Stimulated activated CD4-positive, alpha-beta T cell treated with anti-CD3 and anti-CD28 coated beads, Interleukin-1b, Interleukin-23, amount 100 ng/mL, for 48 hours (primary cell): Measurements from ENCODE around the gene LHX1.

ENCODE experiments used
- DNase-seq: peaks from one replicate; pipeline ENCODE4 v3.0.0-alpha.2; 2020

Gene LHX1

GRCh38 chr17:36939802-36940312 lies 2.6 kb downstream of the LHX1 start:
- no peak for DNase-seq

DNA sequence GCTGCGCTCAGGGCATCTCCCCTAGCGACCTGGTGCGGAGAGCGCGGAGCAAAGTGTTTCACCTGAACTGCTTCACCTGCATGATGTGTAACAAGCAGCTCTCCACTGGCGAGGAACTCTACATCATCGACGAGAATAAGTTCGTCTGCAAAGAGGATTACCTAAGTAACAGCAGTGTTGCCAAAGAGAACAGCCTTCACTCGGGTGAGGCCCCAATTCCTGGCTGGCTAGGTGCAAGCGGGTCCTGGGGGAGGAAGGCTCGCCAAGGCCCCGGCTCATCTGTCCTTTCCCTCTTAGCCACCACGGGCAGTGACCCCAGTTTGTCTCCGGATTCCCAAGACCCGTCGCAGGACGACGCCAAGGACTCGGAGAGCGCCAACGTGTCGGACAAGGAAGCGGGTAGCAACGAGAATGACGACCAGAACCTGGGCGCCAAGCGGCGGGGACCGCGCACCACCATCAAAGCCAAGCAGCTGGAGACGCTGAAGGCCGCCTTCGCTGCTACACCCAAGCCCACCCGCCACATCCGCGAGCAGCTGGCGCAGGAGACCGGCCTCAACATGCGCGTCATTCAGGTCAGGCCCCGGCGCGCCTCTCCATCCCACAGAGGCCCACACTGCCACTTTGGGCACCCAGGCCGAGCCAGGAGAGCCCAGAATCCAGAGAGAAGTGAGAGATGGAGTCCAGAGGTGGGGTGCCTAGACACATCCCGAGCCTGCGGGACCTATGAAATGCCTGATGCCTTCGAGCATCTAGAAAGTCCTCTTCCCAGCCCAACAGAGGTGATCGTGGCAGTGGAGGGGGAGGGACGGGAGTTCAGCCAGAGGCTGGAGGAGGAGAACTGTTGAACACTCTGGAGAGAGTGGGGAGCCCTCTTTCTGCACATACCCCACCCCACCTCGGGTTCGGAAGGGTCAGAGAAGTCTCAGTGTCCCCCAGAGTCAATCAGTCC lies 3.3 kb downstream of the LHX1 start:
- no peak for DNase-seq

DNA sequence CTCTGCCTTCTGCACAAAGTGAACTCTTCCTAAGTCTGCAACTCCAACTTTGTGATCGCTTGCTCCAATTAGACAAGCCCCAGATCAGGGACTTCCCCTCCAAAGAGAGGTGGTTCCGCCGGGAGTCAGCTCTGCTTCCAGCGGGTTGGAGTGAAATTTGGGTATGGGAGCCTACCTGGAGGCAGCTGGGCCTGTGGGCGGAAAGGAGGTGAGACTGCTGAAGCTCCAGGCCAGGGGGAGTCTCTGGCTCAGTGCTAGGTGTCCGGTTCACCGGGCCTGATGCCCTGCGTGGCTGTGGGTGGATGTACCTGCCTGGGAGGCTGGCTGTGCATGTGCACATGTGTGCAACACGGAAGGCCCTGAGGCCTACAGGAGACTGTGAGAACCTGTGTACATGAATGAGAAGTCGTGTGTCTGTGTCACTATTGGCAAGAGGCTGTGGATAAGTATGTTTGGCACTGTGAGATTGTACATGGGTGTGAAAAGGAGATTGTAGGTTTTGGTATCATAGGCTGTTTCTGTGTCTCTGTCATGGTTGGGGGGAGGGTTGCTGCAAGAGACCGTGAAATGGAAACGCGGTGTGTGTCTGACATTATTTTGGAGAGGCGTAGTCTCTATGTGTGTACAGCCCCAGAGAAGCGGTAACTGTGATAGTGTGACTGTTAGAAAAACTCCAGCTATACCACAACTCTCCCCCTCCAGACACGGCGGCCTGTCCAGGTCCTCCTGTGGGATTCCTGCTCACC lies 4.2 kb downstream of the LHX1 start:
- DNase-seq: no peak

DNA sequence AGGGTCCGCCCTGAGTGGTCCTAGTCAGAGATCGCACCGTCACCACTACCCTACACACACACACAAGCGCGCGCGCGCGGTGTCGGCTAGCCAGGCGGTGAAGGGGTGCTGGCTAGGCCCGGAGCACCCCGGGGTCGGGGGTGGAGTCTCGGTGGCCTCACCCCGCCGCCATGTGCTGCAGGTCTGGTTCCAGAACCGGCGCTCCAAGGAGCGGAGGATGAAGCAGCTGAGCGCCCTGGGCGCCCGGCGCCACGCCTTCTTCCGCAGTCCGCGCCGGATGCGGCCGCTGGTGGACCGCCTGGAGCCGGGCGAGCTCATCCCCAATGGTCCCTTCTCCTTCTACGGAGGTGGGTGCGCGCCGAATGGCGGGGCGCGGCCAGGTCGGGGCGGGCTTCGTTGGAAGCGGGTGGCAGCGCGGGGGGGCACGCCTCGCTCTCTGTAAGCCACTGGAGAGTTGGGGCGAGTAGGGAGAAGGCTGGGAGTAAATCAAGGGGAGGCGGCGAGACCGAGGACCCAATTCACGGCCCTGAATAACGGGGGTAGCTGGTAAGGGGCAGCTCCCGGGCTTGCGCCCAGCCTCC lies 4.8 kb downstream of the LHX1 start:
- DNase-seq: no peak

DNA sequence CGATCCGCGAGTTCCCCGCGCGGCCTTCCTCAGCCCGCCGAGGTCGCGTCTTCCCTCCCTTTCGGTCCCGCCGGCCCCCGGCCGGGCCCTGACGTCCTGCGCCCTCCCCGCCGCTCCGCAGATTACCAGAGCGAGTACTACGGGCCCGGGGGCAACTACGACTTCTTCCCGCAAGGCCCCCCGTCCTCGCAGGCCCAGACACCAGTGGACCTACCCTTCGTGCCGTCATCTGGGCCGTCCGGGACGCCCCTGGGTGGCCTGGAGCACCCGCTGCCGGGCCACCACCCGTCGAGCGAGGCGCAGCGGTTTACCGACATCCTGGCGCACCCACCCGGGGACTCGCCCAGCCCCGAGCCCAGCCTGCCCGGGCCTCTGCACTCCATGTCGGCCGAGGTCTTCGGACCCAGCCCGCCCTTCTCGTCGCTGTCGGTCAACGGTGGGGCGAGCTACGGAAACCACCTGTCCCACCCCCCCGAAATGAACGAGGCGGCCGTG lies 5.4 kb downstream of the LHX1 start:
- no peak for DNase-seq

DNA sequence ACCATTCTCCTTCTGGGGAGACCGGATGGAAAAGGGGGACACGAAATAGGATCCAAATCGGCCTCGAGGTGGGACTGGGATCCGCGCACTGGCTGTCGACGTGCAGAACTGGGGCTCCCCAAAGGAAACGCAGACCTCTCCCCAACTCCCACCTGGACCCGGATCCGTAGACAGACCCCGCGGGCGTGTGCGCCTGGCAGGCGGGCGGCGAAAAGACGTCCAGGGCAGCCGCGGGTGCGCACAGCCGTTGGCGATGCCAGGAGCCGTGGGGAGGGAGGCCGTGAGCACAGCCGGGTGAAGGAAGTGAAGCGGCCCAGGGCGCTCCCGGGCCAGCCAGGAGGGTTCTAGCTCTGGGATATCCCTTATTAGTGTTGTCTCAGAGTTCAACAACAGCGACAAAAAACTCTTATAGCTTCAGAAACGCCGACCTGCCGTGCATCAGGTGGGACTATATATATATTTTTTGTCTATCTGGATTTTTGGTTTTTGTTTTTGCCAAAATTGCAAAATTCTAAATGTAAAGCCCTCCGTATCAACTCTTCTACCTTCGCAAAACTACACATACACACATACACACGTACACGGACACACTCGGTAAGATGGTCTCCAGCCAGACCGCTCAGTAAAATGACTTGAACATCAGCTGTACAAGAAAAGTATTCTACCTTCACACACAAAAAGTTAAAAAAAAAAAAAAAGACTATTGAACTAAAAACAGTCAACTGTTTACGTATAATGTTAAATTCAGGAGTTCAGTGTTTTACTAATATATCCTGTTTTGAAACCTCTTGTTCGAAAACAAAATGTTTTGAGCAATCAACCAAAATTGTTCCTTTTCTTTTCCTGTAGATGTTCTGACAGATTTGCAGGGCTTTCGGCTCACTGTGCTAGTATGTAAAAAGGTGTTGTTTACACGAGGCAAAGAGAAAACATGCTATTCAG lies 6.2 kb downstream of the LHX1 start:
- DNase-seq: no peak

DNA sequence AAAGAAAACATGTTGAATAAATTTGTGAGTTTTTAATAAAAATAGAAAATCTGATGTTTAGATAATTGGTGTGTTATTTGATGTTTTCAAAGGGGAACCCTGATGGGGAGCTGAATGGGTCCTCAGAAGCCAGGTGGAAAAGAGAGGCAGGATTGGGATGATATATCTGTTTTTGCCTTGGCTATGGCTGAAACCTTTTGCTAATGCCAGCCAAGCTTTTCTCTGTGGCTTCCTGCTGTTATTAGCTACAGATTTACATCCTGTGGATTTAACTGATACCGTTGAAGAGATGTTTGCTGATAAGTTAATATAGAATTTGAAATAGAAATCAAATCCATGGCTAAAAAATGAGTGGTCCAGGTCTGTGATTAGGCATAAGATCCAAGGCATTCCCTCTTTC lies 7.3 kb downstream of the LHX1 start:
- DNase-seq: no peak

- no peak for DNase-seq
Observed at GRCh38 chr17:36945140-36945539, 7.9 kb downstream of the LHX1 start.

GRCh38 chr17:36945959-36946725 lies 8.9 kb downstream of the LHX1 start:
- no peak for DNase-seq

DNA sequence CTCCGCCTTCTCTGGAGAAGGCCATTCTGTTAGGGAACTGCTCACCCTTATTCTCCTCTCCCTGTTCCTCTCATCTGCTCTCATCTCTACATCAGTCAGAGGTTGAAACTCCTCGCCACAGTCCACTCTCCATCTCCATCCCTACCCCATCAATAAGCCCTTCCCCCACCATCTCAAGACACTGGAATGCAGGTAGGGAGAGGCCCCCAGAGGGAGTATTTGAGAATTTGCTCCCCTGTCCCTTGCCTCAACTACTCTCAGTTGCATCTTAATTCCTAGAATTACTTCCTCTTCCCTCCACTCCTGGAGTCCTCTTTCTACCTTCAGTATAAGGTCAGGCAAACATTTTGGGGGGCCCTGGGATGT lies 9.4 kb downstream of the LHX1 start:
- DNase-seq: no peak

- no peak for DNase-seq
Observed at GRCh38 chr17:36947922-36948716, 10.8 kb downstream of the LHX1 start.

DNA sequence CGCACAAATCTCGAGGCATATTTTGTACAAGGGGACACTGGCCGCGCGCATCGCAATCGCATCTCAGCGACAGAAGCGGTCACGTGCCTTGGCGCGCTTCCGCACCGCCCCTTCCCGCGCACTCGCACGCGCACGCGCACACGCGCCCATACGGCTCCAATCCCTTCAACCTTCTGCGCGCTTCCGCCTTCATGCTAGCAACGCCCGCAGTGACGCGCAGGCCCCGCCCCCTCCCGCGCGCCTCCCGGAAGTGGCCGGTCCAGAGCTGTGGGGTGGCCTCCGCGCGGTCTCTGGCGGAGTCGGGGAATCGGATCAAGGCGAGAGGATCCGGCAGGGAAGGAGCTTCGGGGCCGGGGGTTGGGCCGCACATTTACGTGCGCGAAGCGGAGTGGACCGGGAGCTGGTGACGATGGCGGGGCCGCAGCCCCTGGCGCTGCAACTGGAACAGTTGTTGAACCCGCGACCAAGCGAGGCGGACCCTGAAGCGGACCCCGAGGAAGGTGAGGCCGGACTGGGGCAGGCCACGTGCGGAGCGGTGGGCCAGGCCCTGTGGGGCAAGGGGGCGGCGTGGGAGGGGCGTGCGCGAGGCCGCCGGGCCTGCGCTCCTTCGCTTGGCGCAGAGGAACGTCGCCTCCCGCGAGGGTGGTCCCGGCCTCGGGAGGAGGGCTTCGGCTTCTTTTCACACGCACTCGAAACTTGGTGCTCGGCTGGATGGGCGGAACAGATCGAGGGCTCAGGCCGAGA lies 11.6 kb downstream of the LHX1 start, which contains the start of gene AATF:
TSS of gene AATF (plus strand) at position 238 of the 744 bp plus-strand sequence. CDS start at position 410, 172 bp downstream.
- DNase-seq: peak; percentile 96

GRCh38 chr17:36949461-36949927 lies 12.2 kb downstream of the LHX1 start:
- no peak for DNase-seq

DNA sequence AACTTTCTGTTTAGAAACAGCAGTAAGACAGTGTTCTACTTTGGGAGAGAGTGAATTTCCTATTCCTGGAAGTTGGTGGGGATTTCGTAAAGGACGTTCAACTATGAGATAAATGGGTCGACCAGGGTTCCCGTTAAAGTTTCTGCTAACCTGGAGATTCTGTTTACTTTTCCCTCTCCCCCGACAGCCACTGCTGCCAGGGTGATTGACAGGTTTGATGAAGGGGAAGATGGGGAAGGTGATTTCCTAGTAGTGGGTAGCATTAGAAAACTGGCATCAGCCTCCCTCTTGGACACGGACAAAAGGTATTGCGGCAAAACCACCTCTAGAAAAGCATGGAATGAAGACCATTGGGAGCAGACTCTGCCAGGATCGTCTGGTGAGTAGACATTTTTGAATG lies 12.8 kb downstream of the LHX1 start:
- DNase-seq: no peak

DNA sequence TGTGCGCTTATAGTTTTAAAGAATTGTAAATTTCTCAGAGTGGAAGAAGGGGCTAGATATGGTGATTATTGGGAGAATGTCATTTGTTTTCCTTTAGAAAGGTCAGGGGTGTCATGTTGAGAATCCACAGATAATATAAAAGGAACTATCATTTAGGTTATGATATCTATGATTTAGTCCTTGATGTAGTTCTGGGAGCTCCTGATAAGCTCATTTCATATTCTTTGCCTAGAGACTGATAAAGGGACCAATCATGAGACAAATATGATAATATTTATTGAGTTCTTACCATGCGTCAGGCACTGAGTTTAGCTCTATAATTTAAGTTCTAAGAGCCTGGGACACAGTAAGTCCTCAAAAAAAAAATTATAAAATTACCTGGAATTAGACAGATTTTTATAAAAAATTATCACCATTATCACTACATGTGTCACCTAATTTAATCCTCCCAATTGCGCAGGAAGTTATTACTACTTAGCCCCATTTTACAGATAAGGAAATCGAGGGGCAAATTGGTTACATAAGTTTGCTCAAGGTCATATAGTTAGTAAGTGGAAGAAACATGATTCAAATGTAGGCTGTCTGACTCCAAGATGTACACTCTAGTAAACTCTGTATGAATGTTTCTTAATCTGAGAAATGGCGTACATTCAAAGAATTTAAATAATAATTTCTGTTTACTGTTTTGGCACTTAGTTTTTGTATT lies 14.0 kb downstream of the LHX1 start:
- no peak for DNase-seq

DNA sequence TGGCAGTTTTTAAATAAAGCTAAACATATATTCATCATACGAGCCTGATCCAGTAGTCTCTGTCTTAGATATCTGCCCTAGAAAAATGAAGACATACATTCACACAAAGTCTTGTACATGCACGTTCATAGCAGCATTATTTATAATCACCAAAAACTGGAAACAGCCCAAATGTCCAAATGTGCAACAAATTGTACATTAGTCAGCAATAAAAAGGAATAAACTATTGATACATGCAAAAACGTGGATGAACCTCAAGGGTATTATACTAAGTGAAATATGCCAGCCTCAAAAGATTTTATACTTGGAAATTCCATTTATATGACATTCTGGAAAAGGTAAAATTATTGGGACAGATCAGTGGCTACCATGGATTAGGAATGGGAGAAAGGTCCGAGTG lies 34.2 kb downstream of the LHX1 start:
- no peak for DNase-seq

DNA sequence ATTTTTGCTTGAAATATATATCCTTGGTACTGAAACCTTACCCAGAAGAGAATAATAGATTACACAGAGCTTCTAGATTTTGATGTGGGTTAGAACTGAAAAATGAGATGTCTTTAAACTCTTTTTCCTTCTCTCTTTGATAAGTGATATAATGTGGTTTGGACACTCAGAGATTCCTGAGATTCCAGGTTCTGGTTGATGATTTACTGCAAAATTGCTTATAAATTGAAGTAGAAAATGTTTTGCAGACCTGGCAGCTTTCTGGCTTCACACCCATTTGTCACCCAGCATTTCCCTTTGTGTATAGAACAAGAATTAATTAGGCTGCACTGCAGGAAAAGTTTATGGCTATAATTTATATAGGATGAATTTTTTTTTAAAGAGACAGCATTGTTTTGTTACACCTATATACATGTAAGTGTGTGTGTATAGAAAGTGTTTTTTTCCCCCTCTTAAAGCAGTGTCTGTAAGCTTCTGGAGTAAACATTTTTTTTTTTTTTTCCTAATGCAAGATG lies 35.0 kb downstream of the LHX1 start:
- no peak for DNase-seq

- no peak for DNase-seq
Observed at GRCh38 chr17:36972905-36973304, 35.6 kb downstream of the LHX1 start.
